H9 (cell line): ENCODE measurements around the gene DGKB. TPM values are rescaled to one million over a fixed set of nuclear protein-coding genes. Genes with fewer than 3 reads are reported as not detected.

Source experiments
- DNase-seq: peaks from one replicate; pipeline ENCODE4 v3.0.0-alpha.2; 2017
- H2AFZ ChIP-seq: one replicate; pipeline ENCODE4 v1.6.1; 2013; ENCODE audit warnings: mild to moderate bottlenecking, low read length, control low read depth, moderate library complexity
- H2AK5ac ChIP-seq: 2 replicates; pipeline ENCODE4 v1.6.1; 2013; ENCODE audit warnings: low read length, control low read depth, mixed read lengths; ENCODE audit not compliant: insufficient read length
- H2BK120ac ChIP-seq: one replicate; pipeline ENCODE4 v1.6.1; 2013; ENCODE audit warnings: low read depth, mild to moderate bottlenecking, low read length, control low read depth, inconsistent platforms; ENCODE audit not compliant: poor library complexity, severe bottlenecking
- H2BK12ac ChIP-seq: 2 replicates; pipeline ENCODE4 v1.6.1; 2013; ENCODE audit warnings: low read length, control low read depth, mixed read lengths, low read depth; ENCODE audit not compliant: insufficient read length
- H2BK15ac ChIP-seq: 2 replicates; pipeline ENCODE4 v1.6.1; 2013; ENCODE audit warnings: low read depth, low read length, control low read depth
- H2BK20ac ChIP-seq: one replicate; pipeline ENCODE4 v1.6.1; 2013; ENCODE audit warnings: low read depth, mild to moderate bottlenecking, low read length, control low read depth, inconsistent platforms; ENCODE audit not compliant: poor library complexity, severe bottlenecking
- H2BK5ac ChIP-seq: 2 replicates; pipeline ENCODE4 v1.6.1; 2013; ENCODE audit warnings: low read length, control low read depth, mixed read lengths; ENCODE audit not compliant: insufficient read length
- H3K14ac ChIP-seq: 2 replicates; pipeline ENCODE4 v1.6.1; 2013; ENCODE audit warnings: low read length, control low read depth; ENCODE audit not compliant: insufficient read depth
- H3K18ac ChIP-seq: 2 replicates; pipeline ENCODE4 v1.6.1; 2013; ENCODE audit warnings: low read depth, mild to moderate bottlenecking, mixed read lengths, low read length, control low read depth; ENCODE audit not compliant: insufficient read length
- H3K23ac ChIP-seq: 2 replicates; pipeline ENCODE4 v1.6.1; 2013; ENCODE audit warnings: low read length, control low read depth, mixed read lengths, low read depth; ENCODE audit not compliant: insufficient read length
- H3K23me2 ChIP-seq: 2 replicates; pipeline ENCODE4 v1.6.1; 2013; ENCODE audit warnings: low read depth, mild to moderate bottlenecking, mixed read lengths, low read length, control low read depth; ENCODE audit not compliant: insufficient read length, poor library complexity, severe bottlenecking
- H3K27ac ChIP-seq: 2 replicates; pipeline ENCODE4 v1.5.1; 2013; ENCODE audit warnings: low read length, control low read depth, mixed read lengths, low read depth; ENCODE audit not compliant: insufficient read length
- H3K27me3 ChIP-seq: 2 replicates; pipeline ENCODE4 v1.6.1; 2013; ENCODE audit warnings: low read length, control low read depth, inconsistent platforms; ENCODE audit not compliant: insufficient read depth
- H3K4ac ChIP-seq: 2 replicates; pipeline ENCODE4 v1.6.1; 2013; ENCODE audit warnings: low read depth, mild to moderate bottlenecking, control low read depth, inconsistent platforms, low read length, moderate library complexity
- H3K4me1 ChIP-seq: 2 replicates; pipeline ENCODE4 v1.6.1; 2013; ENCODE audit warnings: low read length, control low read depth, inconsistent platforms; ENCODE audit not compliant: insufficient read depth
- H3K4me2 ChIP-seq: 2 replicates; pipeline ENCODE4 v1.6.1; 2013; ENCODE audit warnings: low read length, control low read depth, mixed read lengths; ENCODE audit not compliant: insufficient read length, insufficient read depth
- H3K56ac ChIP-seq: 2 replicates; pipeline ENCODE4 v1.6.1; 2013; ENCODE audit warnings: low read depth, mild to moderate bottlenecking, mixed read lengths, low read length, control low read depth; ENCODE audit not compliant: insufficient read length
- H3K79me1 ChIP-seq: 2 replicates; pipeline ENCODE4 v1.6.1; 2013; ENCODE audit warnings: low read depth, mild to moderate bottlenecking, moderate library complexity, low read length, control low read depth, inconsistent platforms; ENCODE audit not compliant: insufficient read depth, poor library complexity, severe bottlenecking
- H3K79me2 ChIP-seq: 2 replicates; pipeline ENCODE4 v1.6.1; 2013; ENCODE audit warnings: low read length, control low read depth, inconsistent platforms; ENCODE audit not compliant: insufficient read depth
- H3K9ac ChIP-seq: 2 replicates; pipeline ENCODE4 v1.6.1; 2013; ENCODE audit warnings: low read length, control low read depth, mixed read lengths; ENCODE audit not compliant: insufficient read length; ENCODE audit errors: extremely low read depth
- H3K9me3 ChIP-seq: one replicate; pipeline ENCODE4 v1.6.1; 2013; ENCODE audit warnings: low read depth, low read length, inconsistent platforms; ENCODE audit not compliant: control insufficient read depth
- H3T11ph ChIP-seq: one replicate; pipeline ENCODE4 v1.6.1; 2013; ENCODE audit warnings: mild to moderate bottlenecking, low read length, control low read depth, inconsistent platforms
- H4K20me1 ChIP-seq: one replicate; pipeline ENCODE4 v1.6.1; 2013; ENCODE audit not compliant: control insufficient read depth, insufficient read length, insufficient read depth
- H4K5ac ChIP-seq: 2 replicates; pipeline ENCODE4 v1.6.1; 2013; ENCODE audit warnings: low read depth, mild to moderate bottlenecking, mixed read lengths, low read length, control low read depth; ENCODE audit not compliant: insufficient read length
- H4K8ac ChIP-seq: replicated peaks from 2 replicates; pipeline ENCODE4 v1.6.1; 2013; ENCODE audit warnings: low read length, control low read depth, mixed read lengths, low read depth; ENCODE audit not compliant: insufficient read length
- H4K91ac ChIP-seq: 2 replicates; pipeline ENCODE4 v1.6.1; 2013; ENCODE audit warnings: low read depth, mild to moderate bottlenecking, moderate library complexity, mixed read lengths, low read length, control low read depth; ENCODE audit not compliant: insufficient read length
- H3K27ac Mint-ChIP-seq, 3 experiments: 2 replicates in 2 of 3; 3 replicates in 1 of 3; pipeline ENCODE4 v1.8.0; 2020 to 2021; ENCODE audit warnings: mixed read lengths in 3 of 3, mild to moderate bottlenecking in 1 of 3, moderate library complexity in 1 of 3
- H3K27me3 Mint-ChIP-seq: 2 replicates; pipeline ENCODE4 v1.8.0; 2021; ENCODE audit warnings: low read depth, mild to moderate bottlenecking, moderate library complexity, mixed read lengths
- H3K36me3 Mint-ChIP-seq, 3 experiments: 2 replicates in 2 of 3; 3 replicates in 1 of 3; pipeline ENCODE4 v1.8.0; 2020 to 2021; ENCODE audit warnings: low read depth in 3 of 3, mixed read lengths in 3 of 3; ENCODE audit not compliant: insufficient read depth in 1 of 3
- H3K4me1 Mint-ChIP-seq, 2 experiments: 2 replicates each; pipeline ENCODE4 v1.8.0; 2020; ENCODE audit warnings: mixed read lengths in 2 of 2
- H3K4me3 Mint-ChIP-seq, 2 experiments: 2 replicates in 1 of 2; 3 replicates in 1 of 2; pipeline ENCODE4 v1.8.0; 2020 to 2021; ENCODE audit warnings: mild to moderate bottlenecking in 2 of 2, mixed read lengths in 2 of 2, moderate library complexity in 1 of 2
- H3K9me3 Mint-ChIP-seq, 2 experiments: 2 replicates in 1 of 2; 3 replicates in 1 of 2; pipeline ENCODE4 v1.8.0; 2020; ENCODE audit warnings: mild to moderate bottlenecking in 2 of 2, mixed read lengths in 2 of 2, moderate library complexity in 1 of 2
- WGBS: extraction: QIAGEN DNeasy Blood & Tissue Kit; methylation state at CpG from one replicate; pipeline ENCODE4 v1.1.7; 2013; ENCODE audit warnings: missing lambda C conversion rate, low lambda C conversion rate, mixed read lengths; ENCODE audit not compliant: insufficient read length; ENCODE audit errors: extremely low coverage; 5-methylcytosine and 5-hydroxymethylcytosine counted together
- total RNA-seq: library from RNA; stranded (reverse); gene quantifications from 2 replicates; pipeline ENCODE4 v1.2.1, GENCODE V29; 2021
- TF ChIP-seq, protein P1 (sequence below): fragments of 200-600 bp; sonication (generic); conservative IDR thresholded peaks from 3 replicates; pipeline ENCODE4 v1.8.0; 2021; ENCODE audit warnings: antibody characterized with exemption, mild to moderate bottlenecking

DGKB gene
- total RNA-seq, 1 experiment from 2014 or later: 0.26 TPM

DNA sequence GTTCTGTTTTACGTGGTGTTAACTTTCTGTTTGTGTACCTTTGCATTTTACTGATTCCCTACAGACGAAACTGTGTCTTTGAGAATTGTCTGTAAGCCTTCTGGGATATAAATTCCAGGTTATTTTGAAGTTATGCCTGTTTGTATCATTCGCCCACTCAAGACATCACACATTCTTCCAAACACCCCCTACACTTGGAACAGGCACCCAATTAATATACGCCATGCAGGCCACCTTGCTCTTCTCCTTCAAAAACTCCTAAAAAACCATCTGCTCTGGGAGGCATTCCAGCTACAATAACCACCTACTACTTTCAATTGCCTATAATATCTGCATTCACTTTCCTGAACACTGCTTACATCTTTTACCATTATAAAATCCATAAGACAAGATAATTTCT, 453.3 kb downstream of the DGKB start:
- no peak overlapping the region for H2AK5ac ChIP-seq
- no peak overlapping the region for H3K14ac ChIP-seq
- no peaks in the 10 kb centered on the region for H3K9me3 ChIP-seq
- H3K79me1 ChIP-seq: no peaks in the 10 kb centered on the region
- H2BK120ac ChIP-seq: no peak overlapping the region
- Mint-ChIP-seq H3K27me3 (no peaks in the 10 kb centered on the region), H3K9me3 (no peaks in the 10 kb centered on the region), H3K27ac (no peak overlapping the region), H3K4me3 (no peak overlapping the region), H3K4me1 (no peaks in the 10 kb centered on the region), H3K36me3 (no peaks in the 10 kb centered on the region)
- H3K4ac ChIP-seq: no peak overlapping the region
- no peak overlapping the region for H3K56ac ChIP-seq
- no peak overlapping the region for H4K91ac ChIP-seq
- no peak overlapping the region for H3K18ac ChIP-seq
- no peaks in the 10 kb centered on the region for H3K4me1 ChIP-seq
- no CpG with 5 or more reads among the region's 4 CpGs for WGBS
- H2AFZ ChIP-seq: no peak overlapping the region
- H4K5ac ChIP-seq: no peak overlapping the region
- no peak overlapping the region for H3K27ac ChIP-seq
- H2BK15ac ChIP-seq: no peak overlapping the region
- no peak overlapping the region for H3K23ac ChIP-seq
- H3K9ac ChIP-seq: no peak overlapping the region
- TF ChIP-seq, protein P1, sequence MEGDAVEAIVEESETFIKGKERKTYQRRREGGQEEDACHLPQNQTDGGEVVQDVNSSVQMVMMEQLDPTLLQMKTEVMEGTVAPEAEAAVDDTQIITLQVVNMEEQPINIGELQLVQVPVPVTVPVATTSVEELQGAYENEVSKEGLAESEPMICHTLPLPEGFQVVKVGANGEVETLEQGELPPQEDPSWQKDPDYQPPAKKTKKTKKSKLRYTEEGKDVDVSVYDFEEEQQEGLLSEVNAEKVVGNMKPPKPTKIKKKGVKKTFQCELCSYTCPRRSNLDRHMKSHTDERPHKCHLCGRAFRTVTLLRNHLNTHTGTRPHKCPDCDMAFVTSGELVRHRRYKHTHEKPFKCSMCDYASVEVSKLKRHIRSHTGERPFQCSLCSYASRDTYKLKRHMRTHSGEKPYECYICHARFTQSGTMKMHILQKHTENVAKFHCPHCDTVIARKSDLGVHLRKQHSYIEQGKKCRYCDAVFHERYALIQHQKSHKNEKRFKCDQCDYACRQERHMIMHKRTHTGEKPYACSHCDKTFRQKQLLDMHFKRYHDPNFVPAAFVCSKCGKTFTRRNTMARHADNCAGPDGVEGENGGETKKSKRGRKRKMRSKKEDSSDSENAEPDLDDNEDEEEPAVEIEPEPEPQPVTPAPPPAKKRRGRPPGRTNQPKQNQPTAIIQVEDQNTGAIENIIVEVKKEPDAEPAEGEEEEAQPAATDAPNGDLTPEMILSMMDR: no peak
- H2BK20ac ChIP-seq: no peak overlapping the region
- no peaks in the 10 kb centered on the region for H3K27me3 ChIP-seq
- H3K4me2 ChIP-seq: no peak overlapping the region
- no peaks in the 10 kb centered on the region for H3K79me2 ChIP-seq
- H3T11ph ChIP-seq: no peak overlapping the region
- no peak overlapping the region for H2BK5ac ChIP-seq
- no peak overlapping the region for H2BK12ac ChIP-seq
- no peaks in the 10 kb centered on the region for H4K20me1 ChIP-seq
- no peaks in the 10 kb centered on the region for H3K23me2 ChIP-seq
- DNase-seq: no peak
- no peak overlapping the region for H4K8ac ChIP-seq
